ENCODE results near the gene ANKS1B.

Gene ANKS1B

GRCh38 chr12:98901189-98901588 lies 1083.5 kb downstream of the ANKS1B start:
- DNase-seq, result no peak

GRCh38 chr12:98896938-98897337 lies 1087.8 kb downstream of the ANKS1B start:
- DNase-seq, result no peak

GRCh38 chr12:98895086-98895651 lies 1089.6 kb downstream of the ANKS1B start:
- no peak for DNase-seq

DNA sequence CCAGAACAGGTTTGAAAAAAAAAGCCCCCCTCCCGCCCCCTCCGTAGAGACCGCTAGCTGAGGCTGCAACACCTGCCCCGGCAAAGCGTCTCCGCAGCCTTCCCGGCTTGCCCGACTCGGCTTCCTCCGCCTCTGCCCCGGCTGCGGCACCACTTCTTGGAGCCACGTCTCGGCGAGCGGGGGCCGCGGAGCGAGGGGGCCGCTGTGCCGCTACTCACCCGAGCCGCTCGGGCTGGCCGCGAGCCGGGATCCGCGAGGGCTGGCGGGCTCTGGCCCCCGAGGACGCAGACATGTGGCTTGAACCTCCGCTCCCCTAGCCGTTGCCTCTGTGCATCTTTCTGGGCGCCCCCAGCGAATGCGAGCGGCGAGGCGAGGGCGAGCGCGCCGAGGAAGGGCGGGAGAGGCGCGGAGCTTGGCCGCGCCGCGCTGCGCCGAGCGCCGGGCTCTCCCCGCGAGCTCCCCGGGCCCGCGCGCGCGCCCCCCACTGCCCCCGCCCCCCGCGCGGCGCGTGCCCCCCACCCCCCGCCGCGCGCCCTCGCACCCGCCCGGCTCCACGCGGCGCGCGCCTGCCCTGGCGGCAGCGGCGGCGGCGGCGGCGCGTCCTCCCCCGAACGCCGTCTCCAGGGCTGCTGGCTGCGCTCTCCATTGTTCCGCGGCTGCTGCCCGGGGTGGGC lies 1090.2 kb downstream of the ANKS1B start:
- peak; percentile 6 for DNase-seq

- DNase-seq, result no peak
Measured at GRCh38 chr12:98893675-98894411, 1090.9 kb downstream of the ANKS1B start.

- no peak for DNase-seq
Measured at GRCh38 chr12:98893126-98893674, 1091.5 kb downstream of the ANKS1B start.

GRCh38 chr12:98885778-98886177 lies 1099.0 kb downstream of the ANKS1B start:
- DNase-seq, result no peak

GRCh38 chr12:98883231-98883630 lies 1101.5 kb downstream of the ANKS1B start:
- no peak for DNase-seq

- DNase-seq, result no peak
Measured at GRCh38 chr12:98882526-98882925, 1102.2 kb downstream of the ANKS1B start.

DNA sequence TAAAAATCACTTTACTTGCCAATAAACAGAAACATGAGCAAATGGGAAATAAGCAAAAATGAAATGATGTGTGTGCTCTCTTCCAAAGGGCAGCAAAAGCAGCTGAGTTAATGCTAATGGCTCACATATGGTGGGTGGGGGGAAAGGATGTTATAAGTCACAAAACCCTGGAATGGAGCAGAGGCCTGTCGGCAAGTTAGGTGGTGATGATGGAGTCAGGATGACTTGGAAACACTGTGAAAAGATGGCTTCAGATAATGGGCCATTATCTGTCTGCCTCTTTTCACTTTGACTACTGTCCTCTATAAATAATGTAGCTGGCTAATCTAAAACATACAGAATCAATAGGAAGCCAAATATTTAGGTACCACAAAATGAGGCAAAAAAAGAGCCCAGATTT lies 1111.0 kb downstream of the ANKS1B start:
- DNase-seq, result no peak

GRCh38 chr12:98870504-98870903 lies 1114.2 kb downstream of the ANKS1B start:
- DNase-seq, result no peak

- no peak for DNase-seq
Measured at GRCh38 chr12:98869886-98870503, 1114.7 kb downstream of the ANKS1B start.

DNA sequence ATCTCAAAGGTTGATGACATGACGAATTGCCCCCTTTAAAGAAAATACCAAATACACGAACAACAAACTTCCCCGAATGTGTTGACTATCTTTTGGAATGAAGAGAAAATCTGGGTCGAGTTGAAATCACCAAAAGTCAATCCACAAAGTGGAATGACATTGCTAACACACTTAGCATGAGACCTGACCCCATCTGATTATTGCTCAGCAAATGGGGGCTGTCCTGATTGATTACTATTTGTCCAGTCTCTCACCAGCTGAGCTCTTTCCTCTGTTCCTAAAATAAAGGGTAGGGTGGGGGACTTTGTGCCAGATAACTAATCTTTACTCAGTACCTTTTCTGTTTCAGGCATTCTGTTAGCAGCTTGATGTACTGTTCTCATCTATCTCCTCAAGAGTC lies 1116.2 kb downstream of the ANKS1B start:
- no peak for DNase-seq

GRCh38 chr12:98868076-98868475 lies 1116.7 kb downstream of the ANKS1B start:
- DNase-seq, result no peak

DNA sequence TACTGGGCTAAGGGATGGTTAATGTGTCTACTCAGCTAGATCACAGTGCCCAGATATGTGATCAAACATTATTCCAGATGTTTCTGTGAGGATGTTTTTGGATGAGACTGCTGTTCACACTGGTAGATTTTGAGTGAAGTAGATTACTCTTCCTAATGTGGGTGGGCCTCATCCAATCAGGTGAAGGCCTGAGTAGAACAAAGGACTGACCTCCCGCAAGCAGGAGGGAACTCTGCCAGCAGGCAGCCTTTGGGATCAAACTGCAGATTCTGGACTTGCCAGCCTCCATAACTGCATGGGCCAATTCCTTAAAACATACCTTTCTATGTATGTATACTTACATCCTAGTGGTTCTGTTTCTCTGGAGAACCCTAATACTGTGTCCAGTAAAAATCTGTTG lies 1120.4 kb downstream of the ANKS1B start:
- DNase-seq, result no peak

- no peak for DNase-seq
Measured at GRCh38 chr12:98863167-98863566, 1121.6 kb downstream of the ANKS1B start.

GRCh38 chr12:98861251-98861650 lies 1123.5 kb downstream of the ANKS1B start:
- DNase-seq, result no peak

DNA sequence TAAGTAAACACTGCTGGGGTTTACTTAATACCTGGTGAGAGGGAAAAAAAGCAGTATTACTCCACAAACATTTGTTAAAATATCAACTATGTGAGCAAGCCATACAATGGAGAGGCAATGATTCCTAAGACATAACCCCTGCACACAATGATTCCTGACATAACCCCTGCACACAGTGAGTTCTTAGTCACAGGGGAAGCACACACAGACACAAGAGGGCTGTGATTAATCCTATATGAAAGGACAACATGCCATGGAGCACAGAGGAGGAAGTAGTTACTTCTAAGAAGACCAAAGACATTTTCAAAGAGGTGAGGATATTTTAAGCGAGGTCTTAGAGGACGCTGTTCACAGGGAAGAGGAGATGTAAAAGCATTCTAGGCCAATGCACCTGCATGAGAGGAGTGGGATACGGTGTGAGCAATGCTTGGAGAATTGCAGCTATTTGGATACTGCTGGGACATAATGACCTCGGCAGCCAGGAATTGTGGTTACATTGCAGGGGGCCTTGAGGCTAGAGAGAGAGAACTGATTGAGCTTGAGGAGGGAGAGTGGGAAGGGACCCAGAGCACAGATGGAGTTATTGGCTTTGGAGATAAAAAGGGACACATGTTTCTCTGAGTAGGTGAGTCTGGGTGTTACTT lies 1127.7 kb downstream of the ANKS1B start:
- no peak for DNase-seq

DNA sequence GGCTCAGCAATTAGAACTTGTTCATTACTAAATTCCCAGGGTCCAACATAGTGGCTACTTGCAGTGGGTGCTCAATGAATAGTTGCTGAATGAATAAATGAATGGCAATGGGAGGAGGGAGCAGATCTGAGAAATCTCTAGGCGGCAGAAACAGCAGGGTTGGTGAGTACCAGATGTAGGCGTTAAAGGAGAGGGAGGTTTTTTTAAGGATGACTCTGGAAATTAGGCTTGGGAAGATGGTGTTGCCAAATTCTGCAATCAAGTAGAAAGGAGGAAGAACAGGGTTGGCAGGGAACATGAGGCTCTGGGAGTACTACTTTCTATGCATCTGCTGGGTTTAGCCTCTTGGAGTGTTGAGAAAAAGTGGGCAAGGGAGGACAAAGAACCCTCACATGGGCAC lies 1132.6 kb downstream of the ANKS1B start:
- DNase-seq, result no peak

- DNase-seq, result no peak
Measured at GRCh38 chr12:98847242-98847641, 1137.5 kb downstream of the ANKS1B start.

- no peak for DNase-seq
Measured at GRCh38 chr12:98845957-98846356, 1138.8 kb downstream of the ANKS1B start.

DNA sequence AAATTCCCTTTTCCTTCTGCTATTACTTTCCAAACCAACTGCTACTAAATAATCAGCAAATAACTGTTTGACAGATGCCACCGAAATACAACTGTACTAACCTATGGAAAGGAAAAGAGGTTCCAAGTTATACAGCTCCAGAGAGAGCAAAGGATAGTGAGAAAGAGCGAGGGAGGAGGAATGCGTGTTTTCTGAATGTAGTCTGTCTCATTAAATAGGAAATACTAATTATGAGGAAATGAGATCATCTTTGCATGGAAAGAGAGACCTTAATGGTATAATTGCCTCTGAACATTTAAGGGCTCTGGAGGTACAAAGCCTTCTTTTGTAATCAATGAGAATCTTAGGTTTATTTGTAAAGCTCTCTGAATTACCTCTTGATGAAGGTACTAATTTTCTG lies 1144.4 kb downstream of the ANKS1B start:
- no peak for DNase-seq

- no peak for DNase-seq
Measured at GRCh38 chr12:98838231-98838647, 1146.5 kb downstream of the ANKS1B start.

Data from activated CD4-positive, alpha-beta T cell treated with anti-CD3 and anti-CD28 coated beads for 48 hours (primary cell).